ENCODE data around the gene PHLDA2.

DNA sequence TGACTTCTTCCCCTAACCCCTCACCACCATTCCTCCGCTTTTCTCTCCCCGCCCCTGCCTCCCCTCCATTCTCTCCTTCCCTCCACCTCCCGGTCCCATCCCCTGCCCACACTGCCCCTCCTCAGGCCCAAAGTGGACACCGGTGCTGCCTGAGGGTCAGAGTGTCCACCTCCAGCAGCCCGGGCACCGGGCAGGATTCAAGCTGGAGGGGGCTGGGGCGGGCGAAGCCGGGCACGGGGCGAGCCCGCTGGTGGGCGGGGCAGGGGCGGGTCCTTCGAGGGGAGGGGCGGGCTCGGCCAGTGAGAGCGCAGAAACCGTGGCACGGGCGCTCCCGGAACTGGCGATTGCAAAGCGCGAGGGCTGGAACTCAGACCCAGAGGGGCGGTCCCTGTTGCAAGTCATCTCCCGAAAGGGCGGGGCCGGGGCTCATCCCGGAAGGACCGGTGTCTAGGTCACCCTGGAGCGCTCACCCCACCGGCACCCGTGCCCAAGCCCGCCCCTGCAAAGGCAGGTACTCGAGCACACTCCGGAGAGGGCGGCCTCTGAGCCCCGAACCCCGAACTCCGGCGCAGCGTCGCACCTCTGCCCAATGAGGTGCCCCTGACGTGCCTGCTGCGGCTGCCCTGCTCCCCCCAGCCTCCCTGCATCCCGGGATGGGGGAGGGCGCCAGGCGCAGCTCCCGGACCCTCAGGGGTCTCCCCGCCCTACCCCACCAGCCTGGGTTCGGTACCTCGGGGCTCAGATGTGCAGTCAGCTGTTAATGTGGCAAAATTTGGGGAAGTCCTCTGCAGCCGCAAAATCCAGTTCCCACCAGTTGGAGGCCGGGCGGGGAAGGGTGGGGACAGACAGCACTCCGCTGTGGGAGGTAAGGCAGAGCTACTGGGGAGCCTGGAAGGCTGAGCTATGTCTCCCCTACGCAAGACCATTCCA, 27.1 kb downstream of the PHLDA2 start:
- TF ChIP-seq, protein P1, sequence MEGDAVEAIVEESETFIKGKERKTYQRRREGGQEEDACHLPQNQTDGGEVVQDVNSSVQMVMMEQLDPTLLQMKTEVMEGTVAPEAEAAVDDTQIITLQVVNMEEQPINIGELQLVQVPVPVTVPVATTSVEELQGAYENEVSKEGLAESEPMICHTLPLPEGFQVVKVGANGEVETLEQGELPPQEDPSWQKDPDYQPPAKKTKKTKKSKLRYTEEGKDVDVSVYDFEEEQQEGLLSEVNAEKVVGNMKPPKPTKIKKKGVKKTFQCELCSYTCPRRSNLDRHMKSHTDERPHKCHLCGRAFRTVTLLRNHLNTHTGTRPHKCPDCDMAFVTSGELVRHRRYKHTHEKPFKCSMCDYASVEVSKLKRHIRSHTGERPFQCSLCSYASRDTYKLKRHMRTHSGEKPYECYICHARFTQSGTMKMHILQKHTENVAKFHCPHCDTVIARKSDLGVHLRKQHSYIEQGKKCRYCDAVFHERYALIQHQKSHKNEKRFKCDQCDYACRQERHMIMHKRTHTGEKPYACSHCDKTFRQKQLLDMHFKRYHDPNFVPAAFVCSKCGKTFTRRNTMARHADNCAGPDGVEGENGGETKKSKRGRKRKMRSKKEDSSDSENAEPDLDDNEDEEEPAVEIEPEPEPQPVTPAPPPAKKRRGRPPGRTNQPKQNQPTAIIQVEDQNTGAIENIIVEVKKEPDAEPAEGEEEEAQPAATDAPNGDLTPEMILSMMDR (IDR thresholded peaks at IDR 0.05; ENCODE audit: low read depth, low read length, poor library complexity, severe bottlenecking): no peak
- no peak for TF ChIP-seq EZH2phosphoT487 (IDR thresholded peaks at IDR 0.05; ENCODE audit: borderline replicate concordance, low read length)

All from DOHH2 (cell line).